ENCODE data around the gene CFAP61.

CFAP61 gene

DNA sequence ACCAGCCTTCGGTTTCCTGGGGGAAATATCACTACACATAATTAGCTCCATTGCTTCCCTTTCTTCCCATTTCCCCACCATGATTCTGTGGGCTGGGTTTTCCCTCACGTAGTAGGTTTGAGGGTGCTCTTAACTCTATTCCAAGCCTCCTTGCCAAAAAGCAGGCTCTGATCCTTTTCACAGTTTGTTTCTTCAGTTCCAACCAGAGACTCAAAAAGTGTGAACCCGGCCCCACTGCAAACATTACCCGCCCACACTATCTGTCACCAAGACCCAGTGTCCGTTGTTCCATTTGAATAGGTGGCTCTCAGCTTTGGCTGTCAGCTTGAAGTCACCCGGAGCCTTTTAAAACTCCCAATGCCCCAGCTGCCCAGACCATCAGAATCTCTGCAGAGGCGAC lies 47.0 kb upstream of the CFAP61 start:
- H3F3A ChIP-seq (ENCODE audit: insufficient read depth), result no peaks in the 10 kb centered on the region
- no peaks in the 10 kb centered on the region for H3K9me2 ChIP-seq (replicated peaks; ENCODE audit: insufficient read depth, low read length)
- no peak overlapping the region for H3K4me3 ChIP-seq (ENCODE audit: insufficient read depth, low read length, poor library complexity, severe bottlenecking)
- H3K36me3 ChIP-seq (ENCODE audit: low read length), result no peaks in the 10 kb centered on the region
- H3K9me3 ChIP-seq (ENCODE audit: insufficient read depth, low read length), result no peaks in the 10 kb centered on the region
- H4K20me1 ChIP-seq (ENCODE audit: low read depth, low read length), result no peaks in the 10 kb centered on the region
- H3K9ac ChIP-seq (ENCODE audit: low read length), result no peak overlapping the region
- TF ChIP-seq EZH2phosphoT487 (conservative IDR thresholded peaks at IDR 0.05; ENCODE audit: low read length), result no peak
- TF ChIP-seq, protein P1, sequence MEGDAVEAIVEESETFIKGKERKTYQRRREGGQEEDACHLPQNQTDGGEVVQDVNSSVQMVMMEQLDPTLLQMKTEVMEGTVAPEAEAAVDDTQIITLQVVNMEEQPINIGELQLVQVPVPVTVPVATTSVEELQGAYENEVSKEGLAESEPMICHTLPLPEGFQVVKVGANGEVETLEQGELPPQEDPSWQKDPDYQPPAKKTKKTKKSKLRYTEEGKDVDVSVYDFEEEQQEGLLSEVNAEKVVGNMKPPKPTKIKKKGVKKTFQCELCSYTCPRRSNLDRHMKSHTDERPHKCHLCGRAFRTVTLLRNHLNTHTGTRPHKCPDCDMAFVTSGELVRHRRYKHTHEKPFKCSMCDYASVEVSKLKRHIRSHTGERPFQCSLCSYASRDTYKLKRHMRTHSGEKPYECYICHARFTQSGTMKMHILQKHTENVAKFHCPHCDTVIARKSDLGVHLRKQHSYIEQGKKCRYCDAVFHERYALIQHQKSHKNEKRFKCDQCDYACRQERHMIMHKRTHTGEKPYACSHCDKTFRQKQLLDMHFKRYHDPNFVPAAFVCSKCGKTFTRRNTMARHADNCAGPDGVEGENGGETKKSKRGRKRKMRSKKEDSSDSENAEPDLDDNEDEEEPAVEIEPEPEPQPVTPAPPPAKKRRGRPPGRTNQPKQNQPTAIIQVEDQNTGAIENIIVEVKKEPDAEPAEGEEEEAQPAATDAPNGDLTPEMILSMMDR (IDR thresholded peaks at IDR 0.05; ENCODE audit: insufficient read depth, low read length, poor library complexity, severe bottlenecking), result no peak
- no peak overlapping the region for H3K4me2 ChIP-seq (ENCODE audit: low read depth, low read length, poor library complexity, severe bottlenecking)
- H3K27me3 ChIP-seq (ENCODE audit: low read length), result no peaks in the 10 kb centered on the region
- H3K27ac ChIP-seq (ENCODE audit: low read depth, low read length), result no peak overlapping the region
- H3K79me2 ChIP-seq (ENCODE audit: insufficient read depth, low read length), result no peaks in the 10 kb centered on the region
- no peak overlapping the region for H2AFZ ChIP-seq (ENCODE audit: low read depth, low read length, severe bottlenecking)

DNA sequence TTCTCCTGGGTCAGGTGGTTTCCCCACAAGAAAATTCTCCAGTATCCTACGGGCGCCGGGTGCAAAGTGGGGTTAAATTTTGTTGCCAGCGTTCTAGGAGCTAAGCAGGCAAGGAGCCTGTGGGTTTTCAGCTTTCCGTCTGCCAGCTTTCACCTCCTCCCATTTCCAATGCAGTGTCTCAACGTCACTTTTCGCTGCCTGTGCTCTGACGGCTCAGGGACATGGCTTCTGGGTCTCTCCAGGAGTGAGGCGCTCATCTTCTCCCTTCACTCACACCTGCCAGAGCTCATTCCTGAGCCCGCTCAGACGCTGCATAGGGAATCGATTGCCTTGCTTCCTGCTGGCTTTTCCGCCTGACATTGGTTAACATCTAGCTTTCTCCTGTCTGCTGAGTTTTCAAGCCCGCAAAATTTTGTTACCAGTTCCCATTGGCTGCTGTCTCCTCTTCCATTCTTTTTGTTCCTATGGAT lies 42.5 kb upstream of the CFAP61 start:
- Histone ChIP-seq H3K9me3 (ENCODE audit: insufficient read depth, low read length) (no peaks in the 10 kb centered on the region), H4K20me1 (ENCODE audit: low read depth, low read length) (no peaks in the 10 kb centered on the region), H3K9ac (ENCODE audit: low read length) (no peak overlapping the region), H2AFZ (ENCODE audit: low read depth, low read length, severe bottlenecking) (no peak overlapping the region), H3K4me2 (ENCODE audit: low read depth, low read length, poor library complexity, severe bottlenecking) (no peak overlapping the region), H3K36me3 (ENCODE audit: low read length) (no peaks in the 10 kb centered on the region), H3K4me3 (ENCODE audit: insufficient read depth, low read length, poor library complexity, severe bottlenecking) (no peak overlapping the region), H3K27ac (ENCODE audit: low read depth, low read length) (no peak overlapping the region), H3K27me3 (ENCODE audit: low read length) (no peaks in the 10 kb centered on the region), H3K79me2 (ENCODE audit: insufficient read depth, low read length) (no peaks in the 10 kb centered on the region), H3F3A (ENCODE audit: insufficient read depth) (no peaks in the 10 kb centered on the region), H3K9me2 (replicated peaks; ENCODE audit: insufficient read depth, low read length) (no peaks in the 10 kb centered on the region)
- TF ChIP-seq EZH2phosphoT487 (conservative IDR thresholded peaks at IDR 0.05; ENCODE audit: low read length), result no peak
- TF ChIP-seq, protein P1 (IDR thresholded peaks at IDR 0.05; ENCODE audit: insufficient read depth, low read length, poor library complexity, severe bottlenecking), result no peak

GRCh38 chr20:20010639-20011500 lies 41.5 kb upstream of the CFAP61 start:
- no peak overlapping the region for H3K27ac ChIP-seq (ENCODE audit: low read depth, low read length)
- no peak overlapping the region for H2AFZ ChIP-seq (ENCODE audit: low read depth, low read length, severe bottlenecking)
- H3K9me2 ChIP-seq (replicated peaks; ENCODE audit: insufficient read depth, low read length), result no peaks in the 10 kb centered on the region
- H3K9ac ChIP-seq (ENCODE audit: low read length), result no peak overlapping the region
- no peaks in the 10 kb centered on the region for H4K20me1 ChIP-seq (ENCODE audit: low read depth, low read length)
- H3K27me3 ChIP-seq (ENCODE audit: low read length), result no peaks in the 10 kb centered on the region
- no peak for TF ChIP-seq EZH2phosphoT487 (conservative IDR thresholded peaks at IDR 0.05; ENCODE audit: low read length)
- TF ChIP-seq, protein P1 (IDR thresholded peaks at IDR 0.05; ENCODE audit: insufficient read depth, low read length, poor library complexity, severe bottlenecking), result no peak
- peaks cover 2% of the 10 kb centered on the region; the same call in 1 of the 2 replicates for H3F3A ChIP-seq (ENCODE audit: insufficient read depth)
- no peaks in the 10 kb centered on the region for H3K9me3 ChIP-seq (ENCODE audit: insufficient read depth, low read length)
- H3K4me2 ChIP-seq (ENCODE audit: low read depth, low read length, poor library complexity, severe bottlenecking), result no peak overlapping the region
- H3K79me2 ChIP-seq (ENCODE audit: insufficient read depth, low read length), result no peaks in the 10 kb centered on the region
- no peak overlapping the region for H3K4me3 ChIP-seq (ENCODE audit: insufficient read depth, low read length, poor library complexity, severe bottlenecking)
- H3K36me3 ChIP-seq (ENCODE audit: low read length), result no peaks in the 10 kb centered on the region
